C4-2B (cell line): ENCODE data around the gene MESP1.
"Not testable (repeated sequence)": the region's sequence is repeated elsewhere in the genome, so short reads cannot be mapped to it uniquely, and the experiment has no call there.

Experiments used
- H3K27ac ChIP-seq: fragments of 450-650 bp; 2 replicates; pipeline ENCODE4 v1.5.1; 2017
- CTCF ChIP-seq: fragments of 450-650 bp; conservative IDR thresholded peaks from 2 replicates; pipeline ENCODE4 v1.5.1; 2017; ENCODE audit warnings: mild to moderate bottlenecking
- ZFX ChIP-seq: fragments of 450-650 bp; IDR thresholded peaks from 2 replicates; pipeline ENCODE4 v1.6.1; 2017

MESP1 gene

GRCh38 chr15:89792106-89792805, 41.2 kb upstream of the MESP1 start:
- no peak for TF ChIP-seq CTCF
- TF ChIP-seq ZFX = no peak
- no peak overlapping the region for H3K27ac ChIP-seq

DNA sequence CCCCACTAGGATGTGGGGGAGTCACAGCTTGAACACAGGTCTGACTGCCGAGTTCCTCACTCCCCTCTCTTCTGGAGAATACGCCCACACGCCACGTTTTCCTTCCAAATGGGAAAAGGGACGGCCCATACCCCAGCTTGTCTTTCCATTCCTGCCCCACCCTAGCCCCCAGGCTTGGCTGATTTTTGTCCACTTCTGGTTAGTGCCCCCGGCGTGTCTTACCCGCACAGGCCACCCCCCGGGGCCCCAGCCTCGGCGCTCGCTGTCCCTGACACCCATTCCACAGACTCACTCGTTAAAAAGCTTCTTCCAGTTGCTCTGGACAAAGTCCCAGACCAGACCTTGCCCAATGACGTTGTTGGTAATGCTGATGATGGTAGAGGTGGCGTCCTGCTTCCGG, 39.6 kb upstream of the MESP1 start:
- no peak overlapping the region for H3K27ac ChIP-seq
- TF ChIP-seq ZFX = no peak
- TF ChIP-seq CTCF = no peak

GRCh38 chr15:89790206-89790605, 39.2 kb upstream of the MESP1 start:
- no peak overlapping the region for H3K27ac ChIP-seq
- TF ChIP-seq CTCF (no peak), ZFX (no peak)

DNA sequence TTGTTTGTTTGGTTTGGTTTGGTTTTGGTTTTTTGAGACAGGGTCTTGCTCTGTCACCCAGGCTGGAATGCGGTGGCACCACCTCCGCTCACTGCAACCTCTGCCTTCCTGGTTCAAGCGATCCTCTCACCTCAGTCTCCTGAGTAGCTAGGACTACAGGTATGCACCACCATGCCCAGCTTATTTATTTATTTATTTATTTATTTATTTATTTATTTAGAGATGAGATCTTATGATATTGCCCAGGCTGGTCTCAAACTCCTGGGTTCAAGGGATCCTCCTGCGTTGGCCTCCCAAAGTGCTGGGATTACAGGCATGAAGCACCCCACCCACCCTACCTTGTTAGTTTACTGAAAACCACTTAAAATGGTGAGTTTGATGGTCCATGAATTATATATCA, 37.5 kb upstream of the MESP1 start:
- not testable (repeated sequence) for H3K27ac ChIP-seq

- TF ChIP-seq ZFX (no peak), CTCF (no peak)
Measured at GRCh38 chr15:89787944-89788343, 36.9 kb upstream of the MESP1 start.

GRCh38 chr15:89785774-89786140, 34.7 kb upstream of the MESP1 start:
- TF ChIP-seq ZFX = no peak
- no peak for TF ChIP-seq CTCF
- no peak overlapping the region for H3K27ac ChIP-seq

More at GRCh38 chr15:89787944-89788343, 36.9 kb upstream of the MESP1 start:
- no peak overlapping the region for H3K27ac ChIP-seq

DNA sequence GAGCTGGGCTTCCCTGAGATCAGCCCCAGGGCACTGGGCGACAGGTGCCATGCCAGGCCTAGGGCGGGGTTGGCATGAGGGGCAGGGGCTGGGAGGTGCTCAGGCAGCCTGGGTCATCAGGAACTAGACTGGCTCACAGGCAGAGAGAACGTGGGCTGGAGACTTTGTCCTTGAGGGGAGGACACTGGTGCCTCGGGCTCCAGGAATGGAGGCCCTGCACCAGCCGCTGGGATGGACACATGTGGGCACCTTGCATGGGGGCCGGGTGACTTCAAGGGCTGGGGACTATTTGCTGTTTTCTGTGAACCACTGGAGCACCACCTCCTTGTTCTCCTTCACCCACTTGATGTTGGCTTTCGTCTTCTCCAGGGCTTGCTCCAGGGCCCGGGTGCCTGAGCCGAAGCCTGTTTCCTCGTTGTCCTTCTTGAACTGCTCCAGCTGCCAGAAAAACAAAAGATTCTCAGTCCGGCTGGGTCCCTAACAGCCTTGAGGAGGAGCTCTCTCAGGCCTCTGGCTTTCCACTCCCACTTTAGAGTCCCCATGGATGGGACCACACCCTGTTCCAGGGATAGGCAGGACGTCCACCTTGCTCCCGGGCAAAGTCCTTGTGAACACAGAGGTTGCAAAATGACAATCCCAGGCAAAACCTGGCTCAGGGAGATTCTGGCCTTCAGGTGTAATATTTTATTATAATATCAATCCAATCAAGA, 34.2 kb upstream of the MESP1 start:
- TF ChIP-seq ZFX = no peak
- no peak for TF ChIP-seq CTCF
- H3K27ac ChIP-seq = no peak overlapping the region

GRCh38 chr15:89784686-89784960, 33.6 kb upstream of the MESP1 start:
- H3K27ac ChIP-seq = no peak overlapping the region
- no peak for TF ChIP-seq ZFX
- no peak for TF ChIP-seq CTCF
